ENCODE data around the gene EEPD1. TPM values are rescaled to one million over a fixed set of nuclear protein-coding genes. Genes with fewer than 3 reads are reported as not detected.

The EEPD1 gene
- total and polyA plus RNA-seq, 12 donors, result 6.0 to 29.0 (median 9.4) TPM

DNA sequence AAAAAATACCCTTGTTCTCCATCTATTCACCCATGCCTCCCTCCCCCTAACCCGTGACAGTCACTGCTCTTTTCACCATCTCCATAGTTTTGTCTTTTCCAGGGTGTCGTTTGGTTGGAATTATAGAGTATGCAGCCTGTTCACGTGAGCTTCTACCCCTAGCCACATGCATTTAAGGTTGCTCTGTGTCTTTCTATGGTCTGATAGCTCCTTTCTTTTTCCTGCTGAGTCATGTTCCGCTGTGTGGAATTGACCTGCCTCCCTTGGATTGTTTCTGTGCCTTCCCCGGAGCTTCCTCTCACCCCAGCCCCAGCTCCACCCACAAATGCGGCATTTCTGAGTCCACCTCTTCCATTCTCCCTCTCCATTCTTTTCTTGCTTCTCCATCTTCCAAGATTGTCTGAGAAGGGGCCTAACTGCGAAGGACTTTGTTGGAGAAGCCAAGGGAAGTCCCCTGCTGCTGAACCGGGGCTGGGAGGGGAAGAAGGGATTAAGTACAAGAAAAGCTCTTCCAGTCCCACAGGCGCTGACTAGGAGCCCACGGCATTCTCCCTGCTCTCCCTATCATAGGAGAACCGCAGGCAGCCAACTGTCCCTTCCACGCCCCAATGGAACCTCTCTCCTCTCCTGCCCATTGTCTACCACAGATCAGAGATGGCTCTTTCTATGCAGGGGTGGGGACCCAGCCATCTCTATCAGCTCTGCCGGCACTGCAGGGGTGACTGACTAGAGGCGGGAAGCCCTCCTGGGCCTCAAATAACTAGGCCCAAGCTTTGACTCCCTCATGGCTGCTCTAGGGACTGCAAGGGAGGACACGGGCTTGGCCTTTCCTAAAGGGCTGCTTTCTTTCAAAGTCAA, 149.1 kb downstream of the EEPD1 start:
- peak in 1 of 7 donors; percentile 41 for DNase-seq
- H3K27ac ChIP-seq, result peak overlapping the region in 2 of 5 donors; percentile 11 to 52
- H3K4me1 ChIP-seq (replicated peaks in 1 of 2), result peaks cover 6 to 25% of the 10 kb centered on the region in 2 donors
- no peaks in the 10 kb centered on the region for H3K27me3 ChIP-seq
- H3K36me3 ChIP-seq (replicated peaks in 1 of 2), result peaks cover 0 to 7% of the 10 kb centered on the region in 2 donors
- no peaks in the 10 kb centered on the region for H3K9me3 ChIP-seq (replicated peaks in 1 of 3)
- TF ChIP-seq, protein P1, sequence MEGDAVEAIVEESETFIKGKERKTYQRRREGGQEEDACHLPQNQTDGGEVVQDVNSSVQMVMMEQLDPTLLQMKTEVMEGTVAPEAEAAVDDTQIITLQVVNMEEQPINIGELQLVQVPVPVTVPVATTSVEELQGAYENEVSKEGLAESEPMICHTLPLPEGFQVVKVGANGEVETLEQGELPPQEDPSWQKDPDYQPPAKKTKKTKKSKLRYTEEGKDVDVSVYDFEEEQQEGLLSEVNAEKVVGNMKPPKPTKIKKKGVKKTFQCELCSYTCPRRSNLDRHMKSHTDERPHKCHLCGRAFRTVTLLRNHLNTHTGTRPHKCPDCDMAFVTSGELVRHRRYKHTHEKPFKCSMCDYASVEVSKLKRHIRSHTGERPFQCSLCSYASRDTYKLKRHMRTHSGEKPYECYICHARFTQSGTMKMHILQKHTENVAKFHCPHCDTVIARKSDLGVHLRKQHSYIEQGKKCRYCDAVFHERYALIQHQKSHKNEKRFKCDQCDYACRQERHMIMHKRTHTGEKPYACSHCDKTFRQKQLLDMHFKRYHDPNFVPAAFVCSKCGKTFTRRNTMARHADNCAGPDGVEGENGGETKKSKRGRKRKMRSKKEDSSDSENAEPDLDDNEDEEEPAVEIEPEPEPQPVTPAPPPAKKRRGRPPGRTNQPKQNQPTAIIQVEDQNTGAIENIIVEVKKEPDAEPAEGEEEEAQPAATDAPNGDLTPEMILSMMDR (IDR thresholded peaks at IDR 0.05), result no peak
- TF ChIP-seq POLR2A (IDR thresholded peaks at IDR 0.05), result no peak
- H3K4me3 ChIP-seq, result no peak overlapping the region
- WGBS, 4 donors, result 93 to 97% (median 93%) methylated on average over 15 of the region's 15 CpGs
- intact Hi-C loops (cut with DNase I), result no loop called here

DNA sequence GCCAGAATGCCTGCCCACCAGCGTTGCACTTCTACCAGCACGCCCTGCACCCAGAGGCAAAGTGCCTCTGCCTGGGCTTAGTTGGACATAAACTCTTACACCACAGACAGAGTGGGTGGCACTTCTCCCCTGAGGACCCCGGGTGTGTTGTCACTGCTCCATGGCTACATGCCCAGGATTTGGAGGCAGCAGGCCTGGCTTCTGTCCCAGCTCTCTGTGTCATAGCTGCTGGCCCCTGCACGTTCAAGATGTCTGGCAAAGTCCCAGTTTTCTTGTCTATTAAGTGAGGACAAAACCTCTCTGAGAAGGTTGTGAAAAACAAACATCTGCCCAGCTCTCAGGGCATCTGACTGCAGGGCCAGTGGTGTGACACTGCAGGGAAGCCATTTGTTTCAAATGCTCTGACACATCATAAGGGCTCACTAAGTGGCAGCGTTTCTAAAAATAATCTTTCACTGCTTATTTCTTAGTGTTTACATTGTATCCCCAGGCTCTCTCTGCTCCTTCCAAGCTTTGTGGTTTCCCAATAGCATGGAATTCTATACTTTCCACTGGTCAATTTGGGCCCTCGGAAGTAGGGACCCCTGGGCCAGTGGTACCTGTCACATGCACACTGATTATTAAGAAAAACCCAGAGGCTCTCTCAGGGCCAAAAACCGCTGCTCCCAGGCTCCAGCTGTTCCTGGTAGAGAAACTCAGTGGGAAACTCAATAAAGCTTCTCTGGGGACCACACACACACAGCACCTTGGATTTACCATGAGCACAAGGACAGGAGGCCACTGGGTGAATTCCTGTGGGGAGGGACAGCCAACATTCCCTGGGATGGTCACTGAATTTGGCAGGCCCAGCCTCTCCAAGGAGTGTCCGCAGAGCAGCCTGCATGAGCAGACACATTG, 150.4 kb downstream of the EEPD1 start:
- Histone ChIP-seq H3K9me3 (replicated peaks in 1 of 3) (no peaks in the 10 kb centered on the region), H3K36me3 (replicated peaks in 1 of 2) (peaks cover 0 to 7% of the 10 kb centered on the region in 2 donors), H3K27me3 (no peaks in the 10 kb centered on the region), H3K4me1 (replicated peaks in 1 of 2) (peaks cover 6 to 25% of the 10 kb centered on the region in 2 donors), H3K27ac (peak overlapping the region in 4 of 5 donors; percentile 10 to 69 (median 32)), H3K4me3 (no peak overlapping the region)
- no peak for TF ChIP-seq POLR2A (IDR thresholded peaks at IDR 0.05)
- TF ChIP-seq, protein P1 (IDR thresholded peaks at IDR 0.05), result no peak
- intact Hi-C loops (cut with DNase I), result no loop called here
- 27 to 39% (median 32%) methylated on average over 7 to 8 of the region's 8 CpGs for WGBS, 4 donors
- peak; percentile 92 to 97 (median 96) for DNase-seq

DNA sequence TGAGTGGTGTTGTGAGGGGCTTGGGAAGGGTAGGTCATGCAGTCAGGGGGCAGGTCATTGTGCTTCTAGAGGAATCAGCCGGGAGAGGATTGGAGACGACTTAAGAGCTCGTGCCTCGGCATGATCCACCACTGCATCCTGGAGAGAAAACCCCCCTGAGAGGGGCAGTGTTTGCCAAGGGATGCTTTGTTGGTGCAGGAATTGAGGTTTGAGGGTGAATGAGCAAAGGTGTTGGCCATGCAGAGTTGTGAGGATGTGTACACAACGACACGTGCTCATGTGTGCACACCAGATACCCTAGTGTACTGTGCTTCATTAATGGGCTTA, 151.0 kb downstream of the EEPD1 start:
- WGBS, 4 donors, result 75 to 87% (median 80%) methylated on average over 6 of the region's 6 CpGs
- Histone ChIP-seq H3K36me3 (replicated peaks in 1 of 2) (peaks cover 0 to 5% of the 10 kb centered on the region in 2 donors), H3K4me1 (replicated peaks in 1 of 2) (peaks cover 6 to 25% of the 10 kb centered on the region in 2 donors), H3K4me3 (no peak overlapping the region), H3K27ac (peak overlapping the region in 3 of 5 donors; percentile 10 to 69 (median 47)), H3K27me3 (no peaks in the 10 kb centered on the region), H3K9me3 (replicated peaks in 1 of 3) (no peaks in the 10 kb centered on the region)
- peak in 1 of 7 donors; percentile 10 for DNase-seq
- TF ChIP-seq POLR2A (IDR thresholded peaks at IDR 0.05), result no peak
- TF ChIP-seq, protein P1 (IDR thresholded peaks at IDR 0.05), result no peak
- intact Hi-C loops (cut with DNase I), result no loop called here

DNA sequence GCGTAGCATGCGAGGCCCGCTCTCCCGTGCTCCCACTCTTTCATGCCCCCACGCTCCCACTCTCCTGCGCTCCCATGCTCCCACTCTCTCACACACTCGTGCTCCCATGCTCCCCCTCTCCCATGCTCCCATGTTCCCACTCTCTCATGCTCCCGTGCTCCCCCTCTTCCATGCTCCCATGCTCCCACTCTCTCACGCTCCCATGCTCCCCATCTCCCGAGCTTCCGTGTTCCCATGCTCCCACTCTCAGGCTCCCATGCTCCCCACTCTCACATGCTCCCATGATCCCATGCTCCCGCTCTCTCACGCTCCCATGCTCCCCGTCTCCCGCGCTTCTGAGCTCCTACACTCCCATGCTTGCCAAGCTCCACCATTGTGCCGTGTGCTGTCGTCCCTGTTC, 152.2 kb downstream of the EEPD1 start:
- WGBS, 4 donors, result 95 to 97% (median 96%) methylated on average over 18 of the region's 18 CpGs
- H3K36me3 ChIP-seq (replicated peaks in 1 of 2), result no peaks in the 10 kb centered on the region
- H3K27me3 ChIP-seq, result no peaks in the 10 kb centered on the region
- H3K27ac ChIP-seq, result no peak overlapping the region
- intact Hi-C loops (cut with DNase I), result no loop called here
- no peaks in the 10 kb centered on the region for H3K9me3 ChIP-seq (replicated peaks in 1 of 3)
- peaks cover 6 to 25% of the 10 kb centered on the region in 2 donors for H3K4me1 ChIP-seq (replicated peaks in 1 of 2)
- peak in 2 of 7 donors; percentile 19 to 45 for DNase-seq
- H3K4me3 ChIP-seq, result no peak overlapping the region
- TF ChIP-seq POLR2A (IDR thresholded peaks at IDR 0.05), result no peak
- TF ChIP-seq, protein P1 (IDR thresholded peaks at IDR 0.05), result no peak
